Ovary (tissue), 9 donors: ENCODE measurements around the gene MND1. TPM values are rescaled to one million over a fixed set of nuclear protein-coding genes. Genes with fewer than 3 reads are reported as not detected.

ENCODE experiments used
- DNase-seq, 5 donors: peaks; one replicate each; pipeline ENCODE4 v3.0.0-alpha.2; 2019 to 2020
- H3K27ac ChIP-seq, 2 donors: fragments of 200-600 bp; one replicate each; pipeline versions ENCODE4 v1.5.1 to v1.8.0; 2019 to 2022
- H3K27me3 ChIP-seq: fragments of 200-600 bp; one replicate; pipeline ENCODE4 v1.8.0; 2022
- H3K36me3 ChIP-seq: fragments of 200-600 bp; sonication (generic); one replicate; pipeline ENCODE4 v1.5.1; 2019
- H3K4me1 ChIP-seq: one replicate; pipeline ENCODE4 v1.8.1; 2013; ENCODE audit warnings: mild to moderate bottlenecking, moderate library complexity; ENCODE audit not compliant: insufficient read depth
- H3K4me3 ChIP-seq: fragments of 200-600 bp; sonication (generic); one replicate; pipeline ENCODE4 v1.5.1; 2017
- H3K9me3 ChIP-seq, 2 donors: fragments of 200-600 bp in 1 of 2; sonication (generic) in 1 of 2; one replicate each; pipeline versions ENCODE4 v1.5.1 to v1.8.1; 2013 to 2019; ENCODE audit warnings: mild to moderate bottlenecking in 1 of 2, moderate library complexity in 1 of 2
- EP300 ChIP-seq: sonication (generic); formaldehyde crosslinking; IDR thresholded peaks from one replicate; pipeline ENCODE4 v1.6.1; 2017; ENCODE audit warnings: antibody characterized with exemption
- POLR2A ChIP-seq: fragments of 450-650 bp; IDR thresholded peaks from one replicate; pipeline ENCODE4 v1.6.1; 2017; ENCODE audit warnings: antibody characterized with exemption, mild to moderate bottlenecking, moderate library complexity
- WGBS, 3 donors: extraction: QIAGEN DNeasy Blood & Tissue Kit in 1 of 3; methylation state at CpG; one replicate each; pipeline versions ENCODE4 v1.1.5 to v1.1.7; 2013 to 2017; 5-methylcytosine and 5-hydroxymethylcytosine counted together
- intact Hi-C, 4 donors: fragments of 100-400 bp; cut with DNase I; formaldehyde crosslinking; loops; one replicate each; pipeline versions ENCODE4 v1.11.0 to v1.15.1; 2022 to 2023
- polyA plus RNA-seq, 2 donors: library from polyadenylated mRNA; stranded (reverse); fragments of 200-250 nt in 1 of 2; fragments of 350-450 nt in 1 of 2; fragmentation: Illumina TruSeq in 1 of 2; extraction: RNeasy Lipid Tissue Mini Kit (QIAGEN cat#74804) in 1 of 2; gene quantifications; one replicate each; pipeline ENCODE4 v1.2.3, GENCODE V29; 2013 to 2014
- total RNA-seq, 7 donors: library from RNA; depleted of rRNA in 2 of 7; stranded (reverse); fragments of >200 nt in 2 of 7; fragmentation: NEBNext Ultra II Directional in 3 of 7; extraction: Animal tissue kit (Norgen Biotek cat#: 25700) in 3 of 7; gene quantifications; one replicate each; pipeline versions ENCODE4 v1.1.0 to v1.2.4, GENCODE V29; 2016 to 2023
- TF ChIP-seq, protein P1 (sequence below), 3 donors: fragments of 450-650 bp in 2 of 3; fragments of 200-600 bp in 1 of 3; IDR thresholded peaks; one replicate each; pipeline versions ENCODE4 v1.5.1 to v1.8.0; 2016 to 2022; ENCODE audit warnings: antibody characterized with exemption in 3 of 3, mild to moderate bottlenecking in 1 of 3
- donor health status: DM: no; HTN: no; CAD: no; lungs with moderate emphysema.
- donor health status: DM: no; HTN: no; CAD: no.
- donor health status: Bipolar disorder and iron deficiency.
- donor health status: DM: yes; HTN: yes; CAD: no.
- donor health status: DM: no; HTN: no; CAD: no.
- donor health status: DM: yes; HTN: yes; CAD: no.

The MND1 gene
- total and polyA plus RNA-seq, 9 donors, result 0.28 to 3.7 (median 0.59) TPM; not detected in 4

DNA sequence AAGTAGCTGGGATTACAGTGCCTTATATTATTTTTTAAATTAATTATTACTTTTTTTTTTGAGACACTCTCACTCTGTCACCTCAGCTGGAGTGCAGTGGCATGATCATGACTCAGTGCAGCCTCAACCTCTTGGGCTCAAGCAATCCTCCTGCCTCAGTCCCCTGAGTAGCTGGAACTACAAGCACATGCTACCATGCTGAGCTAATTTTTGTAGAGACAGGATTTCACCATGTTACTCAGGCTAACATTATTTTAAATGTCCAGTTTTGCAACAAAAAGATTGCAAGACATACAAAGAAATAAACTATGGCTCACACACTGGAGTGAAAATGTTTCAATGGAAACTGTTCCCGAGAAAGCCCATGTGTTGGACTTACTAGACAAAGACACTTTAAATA, 59.2 kb downstream of the MND1 start:
- DNase-seq, result no peak
- H3K27me3 ChIP-seq, result no peaks in the 10 kb centered on the region
- intact Hi-C loops, result no loop called here

DNA sequence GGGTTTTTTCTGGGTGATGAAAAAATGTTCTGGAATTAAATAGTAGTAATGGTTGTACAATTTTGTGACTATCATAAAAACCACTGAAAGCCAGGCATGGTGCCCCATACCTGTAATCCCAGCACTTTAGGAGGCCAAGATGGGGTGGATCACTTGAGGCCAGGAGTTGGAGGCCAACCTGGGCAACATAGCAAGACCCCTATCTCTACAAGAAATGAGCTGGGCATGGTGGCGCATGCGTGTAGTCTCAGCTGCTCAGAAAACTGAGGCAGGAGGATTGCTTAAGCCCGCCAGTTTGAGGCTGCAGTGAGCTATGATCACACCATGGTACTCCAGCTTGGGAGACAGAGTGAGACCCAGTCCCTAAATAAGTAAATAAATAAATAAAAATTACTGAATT, 63.4 kb downstream of the MND1 start:
- Histone ChIP-seq H3K36me3 (no peaks in the 10 kb centered on the region), H3K9me3 (no peaks in the 10 kb centered on the region), H3K27me3 (no peaks in the 10 kb centered on the region), H3K4me1 (peaks cover 2% of the 10 kb centered on the region), H3K4me3 (no peak overlapping the region), H3K27ac (no peak overlapping the region)
- DNase-seq, result no peak
- TF ChIP-seq, protein P1, sequence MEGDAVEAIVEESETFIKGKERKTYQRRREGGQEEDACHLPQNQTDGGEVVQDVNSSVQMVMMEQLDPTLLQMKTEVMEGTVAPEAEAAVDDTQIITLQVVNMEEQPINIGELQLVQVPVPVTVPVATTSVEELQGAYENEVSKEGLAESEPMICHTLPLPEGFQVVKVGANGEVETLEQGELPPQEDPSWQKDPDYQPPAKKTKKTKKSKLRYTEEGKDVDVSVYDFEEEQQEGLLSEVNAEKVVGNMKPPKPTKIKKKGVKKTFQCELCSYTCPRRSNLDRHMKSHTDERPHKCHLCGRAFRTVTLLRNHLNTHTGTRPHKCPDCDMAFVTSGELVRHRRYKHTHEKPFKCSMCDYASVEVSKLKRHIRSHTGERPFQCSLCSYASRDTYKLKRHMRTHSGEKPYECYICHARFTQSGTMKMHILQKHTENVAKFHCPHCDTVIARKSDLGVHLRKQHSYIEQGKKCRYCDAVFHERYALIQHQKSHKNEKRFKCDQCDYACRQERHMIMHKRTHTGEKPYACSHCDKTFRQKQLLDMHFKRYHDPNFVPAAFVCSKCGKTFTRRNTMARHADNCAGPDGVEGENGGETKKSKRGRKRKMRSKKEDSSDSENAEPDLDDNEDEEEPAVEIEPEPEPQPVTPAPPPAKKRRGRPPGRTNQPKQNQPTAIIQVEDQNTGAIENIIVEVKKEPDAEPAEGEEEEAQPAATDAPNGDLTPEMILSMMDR (IDR thresholded peaks at IDR 0.05), result no peak
- no peak for TF ChIP-seq POLR2A
- no peak for TF ChIP-seq EP300
- 98 to 99% (median 98%) methylated on average over 3 of the region's 3 CpGs for WGBS, 3 donors
- intact Hi-C loops, result no loop called here

More for the DNA sequence above, 59.2 kb downstream of the MND1 start:
- Histone ChIP-seq H3K4me1 (no peaks in the 10 kb centered on the region), H3K27ac (no peak overlapping the region), H3K36me3 (no peaks in the 10 kb centered on the region), H3K9me3 (no peaks in the 10 kb centered on the region), H3K4me3 (no peak overlapping the region)
- WGBS, 3 donors, result 92 to 96% (median 94%) methylated on average over 1 of the region's 1 CpG
- TF ChIP-seq, protein P1 (IDR thresholded peaks at IDR 0.05), result no peak
- TF ChIP-seq EP300, result no peak
- no peak for TF ChIP-seq POLR2A

- WGBS, 3 donors, result 55 to 67% (median 60%) methylated on average over 3 of the region's 3 CpGs
- intact Hi-C loops, result no loop called here
- Histone ChIP-seq H3K36me3 (no peaks in the 10 kb centered on the region), H3K4me1 (peaks cover 2% of the 10 kb centered on the region), H3K27ac (no peak overlapping the region), H3K27me3 (no peaks in the 10 kb centered on the region), H3K9me3 (no peaks in the 10 kb centered on the region), H3K4me3 (no peak overlapping the region)
- no peak for DNase-seq
- TF ChIP-seq, protein P1 (IDR thresholded peaks at IDR 0.05), result no peak
- TF ChIP-seq POLR2A, result no peak
Measured at GRCh38 chr4:153408932-153409331, 64.4 kb downstream of the MND1 start.

DNA sequence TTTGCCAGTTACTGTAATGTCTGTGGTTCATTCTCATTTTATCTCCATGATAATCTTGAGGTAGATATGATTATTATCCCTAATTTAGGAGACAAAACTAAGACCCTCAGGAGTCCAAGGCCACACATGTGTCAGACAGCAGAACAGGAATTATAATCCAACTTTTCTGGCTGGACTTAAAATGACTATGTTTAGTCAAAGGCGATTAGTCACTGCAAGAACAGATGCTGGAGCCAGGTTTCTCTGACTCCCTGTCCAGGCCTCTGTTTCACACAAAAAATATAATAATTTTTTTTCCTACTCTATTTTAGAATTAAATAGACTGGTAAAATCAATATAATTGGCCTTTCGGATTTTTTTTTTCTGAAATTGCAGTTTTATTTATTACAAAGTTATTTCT, 64.9 kb downstream of the MND1 start:
- no peak overlapping the region for H3K27ac ChIP-seq
- WGBS, 3 donors, result 20 to 30% (median 29%) methylated on average over 2 of the region's 2 CpGs
- TF ChIP-seq, protein P1 (IDR thresholded peaks at IDR 0.05), result no peak
- TF ChIP-seq EP300 (no peak), POLR2A (no peak)
- peaks cover 2% of the 10 kb centered on the region for H3K4me1 ChIP-seq
- intact Hi-C loops, result no loop called here
- no peaks in the 10 kb centered on the region for H3K36me3 ChIP-seq
- no peaks in the 10 kb centered on the region for H3K9me3 ChIP-seq
- H3K27me3 ChIP-seq, result no peaks in the 10 kb centered on the region
- H3K4me3 ChIP-seq, result no peak overlapping the region
- no peak for DNase-seq
